Umbilical cord (tissue), 2 donors: Measurements from ENCODE around the gene PLXNB3. TPM values are rescaled to one million over a fixed set of nuclear protein-coding genes. Genes with fewer than 3 reads are reported as not detected.
A peak's percentile ranks its signal among the peaks of the same experiment; 100 is the strongest.

ENCODE experiments used
- DNase-seq: peaks from one replicate; pipeline ENCODE4 v3.0.0-alpha.2; 2015; ENCODE audit warnings: low spot score
- total RNA-seq: library from RNA; depleted of rRNA; stranded (reverse); fragments of >200 nt; gene quantifications from one replicate; pipeline ENCODE4 v1.2.3, GENCODE V29; 2014; ENCODE audit warnings: low replicate concordance; ENCODE audit not compliant: insufficient read depth

Gene PLXNB3
- total RNA-seq, 1 donor from 2014 or later = 23.6 TPM

GRCh38 chrX:153791104-153791852, 27.2 kb downstream of the PLXNB3 start:
- DNase-seq = no peak

- DNase-seq = no peak
Measured at GRCh38 chrX:153792368-153792767, 28.3 kb downstream of the PLXNB3 start.

DNA sequence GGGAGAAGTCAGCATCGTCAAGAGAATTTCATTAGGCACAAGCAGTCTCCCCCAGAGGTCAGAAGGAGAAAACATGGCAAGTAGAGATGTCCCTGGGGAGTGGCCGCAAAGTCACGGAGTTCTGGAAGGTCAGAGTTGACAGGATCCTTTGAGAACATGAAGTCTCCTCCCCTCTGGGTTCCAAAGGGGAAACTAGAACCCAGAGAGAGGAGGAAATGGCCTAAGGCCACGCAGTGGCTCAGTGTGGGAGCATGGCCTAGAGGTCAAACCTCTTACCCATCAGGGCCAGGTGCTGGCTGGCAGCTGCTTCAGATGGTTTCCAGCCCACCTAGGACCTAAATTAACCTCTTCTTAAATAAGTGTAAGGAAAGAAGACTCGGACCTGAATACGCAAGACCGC, 29.2 kb downstream of the PLXNB3 start:
- no peak for DNase-seq

- peak; percentile 95 for DNase-seq
Measured at GRCh38 chrX:153794018-153794896, 30.2 kb downstream of the PLXNB3 start, which contains the start of the genes IDH3G and SSR4. Gene IDH3G, minus strand, starts transcription at chrX:153794375. Its CDS starts 49 bp downstream, at chrX:153794326. Gene SSR4, plus strand, starts transcription at chrX:153794668. Its CDS starts 20 bp downstream, at chrX:153794688.

DNA sequence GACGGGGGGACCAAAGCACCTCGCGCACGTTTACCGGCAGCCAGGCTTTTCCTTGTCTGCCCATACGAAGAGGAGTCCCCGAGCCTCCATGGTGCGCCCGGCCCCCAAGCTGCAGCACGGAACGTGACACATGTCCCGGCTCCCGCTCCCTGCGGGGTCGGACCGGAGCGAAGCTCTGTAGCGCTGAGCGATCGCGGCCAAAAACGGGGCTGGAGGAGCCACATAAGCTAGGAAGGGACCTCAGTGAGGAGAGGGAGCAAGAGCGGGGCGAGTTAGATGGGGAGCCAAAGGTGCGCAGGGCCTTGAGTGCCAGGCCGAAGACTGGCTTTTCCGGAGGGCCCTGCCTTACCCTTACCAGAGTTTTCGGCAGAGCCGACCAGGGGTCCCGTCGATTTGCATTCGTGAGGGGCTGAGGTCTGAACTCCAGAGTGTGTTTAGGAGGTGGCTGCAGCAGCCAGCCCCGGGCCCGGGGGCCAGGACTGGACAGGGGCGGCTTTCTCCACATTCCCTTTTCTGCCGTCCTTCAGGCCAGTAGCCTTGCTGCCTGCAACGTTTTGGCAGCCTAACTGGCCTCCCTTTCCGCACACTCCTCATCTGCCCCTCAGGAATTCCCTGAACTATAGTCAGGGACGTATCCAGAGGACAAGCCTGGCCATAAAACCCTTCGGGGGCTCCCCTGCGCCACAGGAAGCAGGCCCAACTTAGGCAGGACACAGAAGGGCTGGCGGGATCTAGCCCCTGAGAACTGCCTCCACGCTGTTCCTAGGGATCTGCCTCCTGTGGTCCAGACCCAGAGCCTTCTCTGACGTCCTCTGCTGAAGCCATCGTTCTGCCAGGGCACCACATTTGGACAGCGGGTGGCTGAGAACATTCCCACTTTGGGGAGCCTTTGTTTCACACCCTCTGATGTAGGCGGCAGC, 31.1 kb downstream of the PLXNB3 start:
- no peak for DNase-seq

DNA sequence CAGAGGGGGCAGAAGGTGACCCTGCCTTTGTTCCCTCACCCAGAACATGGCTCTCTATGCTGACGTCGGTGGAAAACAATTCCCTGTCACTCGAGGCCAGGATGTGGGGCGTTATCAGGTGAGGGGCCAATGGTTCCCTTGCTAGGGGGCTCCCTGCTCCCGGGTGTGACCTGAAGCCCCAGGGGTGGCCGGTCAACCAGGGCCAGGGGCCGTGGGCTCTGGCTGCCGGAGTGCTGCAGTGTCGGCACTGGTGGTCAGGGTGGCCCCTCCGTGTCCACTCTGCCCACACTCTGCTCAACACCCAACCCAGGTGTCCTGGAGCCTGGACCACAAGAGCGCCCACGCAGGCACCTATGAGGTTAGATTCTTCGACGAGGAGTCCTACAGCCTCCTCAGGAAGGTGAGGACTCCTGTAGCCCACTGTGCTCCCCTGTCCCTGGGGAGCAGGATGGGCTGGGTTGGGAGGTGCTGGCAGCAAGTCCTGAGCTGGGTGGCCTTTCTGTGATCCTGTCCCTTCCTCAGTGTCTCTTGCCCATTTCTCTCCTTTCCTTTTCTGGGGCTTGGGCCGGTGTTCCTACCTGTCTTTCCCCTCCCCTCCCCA, 33.5 kb downstream of the PLXNB3 start:
- DNase-seq = no peak

DNA sequence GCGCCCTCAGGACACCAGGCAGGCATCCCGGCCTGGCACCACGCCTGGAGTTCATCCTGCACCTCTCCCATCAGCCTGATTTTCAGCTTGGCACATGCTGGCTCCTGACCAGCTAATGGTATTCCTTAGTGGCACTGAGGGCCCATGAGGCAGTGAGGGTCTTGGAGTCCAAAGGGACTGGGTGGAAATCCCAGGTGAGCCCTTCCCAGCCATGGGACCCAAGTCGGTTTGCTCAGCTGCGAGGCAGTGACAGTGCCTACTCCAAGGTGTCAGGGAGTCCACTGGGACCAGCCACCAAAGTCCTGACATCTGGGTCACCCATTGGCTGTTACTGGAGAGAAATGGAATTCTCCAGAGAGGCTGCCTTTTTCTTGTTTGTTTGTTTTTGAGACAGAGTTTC, 35.3 kb downstream of the PLXNB3 start:
- no peak for DNase-seq

DNA sequence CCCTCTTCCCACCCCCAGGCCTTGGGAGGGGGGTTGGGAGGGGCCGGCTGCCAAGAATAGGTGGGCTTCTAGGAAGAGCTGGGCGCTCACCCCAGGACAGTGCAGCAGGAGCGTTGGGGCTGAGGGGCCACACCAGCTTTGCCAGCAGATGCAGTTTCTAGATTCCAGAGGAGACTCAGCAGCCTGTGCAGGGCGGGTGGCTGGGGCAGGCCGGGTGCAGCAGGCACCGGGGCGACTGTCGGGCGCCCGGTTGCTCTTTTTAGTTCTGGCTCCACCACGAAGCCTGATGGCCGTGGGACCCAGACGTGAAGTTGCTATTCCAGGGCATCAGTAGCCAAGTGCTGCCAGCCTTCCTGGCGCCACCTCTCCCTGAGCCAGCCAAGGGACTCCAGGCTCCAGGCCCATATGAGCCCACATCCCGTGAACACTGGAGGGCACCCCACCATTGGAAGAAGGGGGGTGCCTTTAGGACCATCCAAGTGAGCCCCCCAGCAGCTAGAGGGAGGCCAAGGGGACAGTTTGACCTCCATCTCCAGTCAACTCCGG, 36.2 kb downstream of the PLXNB3 start:
- no peak for DNase-seq

DNA sequence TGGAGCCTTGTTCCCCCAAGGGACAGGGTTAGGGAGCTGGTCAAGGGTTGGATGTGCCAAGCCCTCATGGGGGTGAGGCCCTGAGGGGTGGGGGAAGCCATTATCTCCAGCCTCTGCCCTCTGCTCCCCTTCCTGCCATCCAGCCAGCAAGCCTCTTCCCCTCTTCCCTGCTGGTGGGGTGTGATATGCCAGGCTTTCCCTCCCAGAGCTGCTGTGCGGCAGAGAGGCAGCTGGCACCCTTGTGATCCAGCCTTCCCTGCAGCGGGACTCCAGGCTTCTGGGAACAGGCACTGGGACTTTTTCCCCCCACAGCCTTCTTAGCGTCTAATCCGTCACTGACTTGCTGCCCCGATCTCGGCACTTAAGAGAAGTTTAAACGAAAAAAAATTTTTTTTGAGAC, 36.7 kb downstream of the PLXNB3 start:
- DNase-seq = no peak

- no peak for DNase-seq
Measured at GRCh38 chrX:153801669-153802068, 37.6 kb downstream of the PLXNB3 start.

DNA sequence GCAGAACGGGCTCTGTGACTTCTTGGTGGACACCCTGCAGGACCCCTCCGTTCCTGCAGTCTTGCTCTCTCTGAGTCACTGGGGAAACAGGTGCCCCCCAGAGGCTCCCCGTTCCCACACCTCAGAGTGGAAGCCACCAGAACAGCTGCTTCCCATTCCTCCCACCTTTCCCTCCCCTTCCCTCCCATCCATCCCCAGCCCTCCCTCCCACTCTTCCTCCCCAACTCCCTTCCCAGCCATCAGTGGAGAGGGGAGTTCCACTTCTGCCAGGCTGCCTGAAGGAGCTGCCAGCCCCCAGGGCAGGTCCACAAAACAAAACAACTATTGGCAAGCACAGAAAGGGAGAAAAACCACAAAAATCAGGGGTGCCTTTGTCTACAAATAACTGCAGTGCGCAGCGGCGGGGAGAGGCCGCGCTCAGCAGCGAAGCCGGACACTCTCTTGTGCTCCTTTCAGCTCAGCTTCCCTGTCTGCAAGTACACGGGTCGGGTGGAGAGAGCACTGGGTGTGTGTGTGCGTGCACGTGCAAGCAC, 38.5 kb downstream of the PLXNB3 start:
- no peak for DNase-seq

DNA sequence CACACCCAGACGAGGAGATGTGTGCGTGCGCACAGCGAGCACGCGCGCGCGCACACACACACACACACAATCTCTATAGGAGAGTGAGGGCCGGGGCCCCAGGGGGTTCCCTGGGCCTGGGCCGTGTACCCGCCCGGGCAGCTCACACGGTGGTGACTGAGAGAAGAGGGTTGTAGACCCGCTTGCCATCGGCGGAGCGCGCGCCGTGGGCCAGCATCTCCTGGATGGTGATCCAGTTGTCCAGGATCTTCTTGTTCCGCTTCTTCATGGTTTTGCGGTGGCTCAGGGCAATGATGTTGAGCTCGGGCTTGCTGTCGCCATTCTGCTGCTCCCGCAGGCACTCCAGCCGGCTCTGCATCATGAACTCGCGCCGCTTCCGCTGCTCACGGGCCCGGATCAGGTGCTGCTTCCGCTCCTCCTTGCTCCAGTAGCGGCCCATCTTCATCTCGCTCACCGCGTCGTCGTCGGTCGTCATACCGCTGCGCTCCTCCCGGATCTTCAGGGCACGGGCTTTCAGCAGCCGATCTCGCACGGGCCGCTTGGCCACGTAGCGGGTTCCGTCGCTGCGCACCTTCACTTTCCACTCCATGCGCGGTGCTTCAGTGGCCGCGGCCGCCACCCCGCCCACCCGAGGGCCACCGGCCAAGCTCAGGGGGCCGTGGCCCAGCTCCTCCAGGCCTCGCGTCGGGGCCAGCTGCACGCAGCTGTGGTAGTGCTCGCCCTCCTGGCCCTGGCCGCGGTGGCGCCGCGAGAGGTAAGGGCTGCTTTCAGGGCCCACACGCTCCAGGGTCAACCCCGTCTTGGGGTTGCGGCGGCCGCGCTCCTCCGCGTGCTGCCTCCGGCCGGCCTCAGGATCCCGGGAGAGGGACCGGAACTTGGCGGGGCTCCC, 39.4 kb downstream of the PLXNB3 start:
- no peak for DNase-seq

DNA sequence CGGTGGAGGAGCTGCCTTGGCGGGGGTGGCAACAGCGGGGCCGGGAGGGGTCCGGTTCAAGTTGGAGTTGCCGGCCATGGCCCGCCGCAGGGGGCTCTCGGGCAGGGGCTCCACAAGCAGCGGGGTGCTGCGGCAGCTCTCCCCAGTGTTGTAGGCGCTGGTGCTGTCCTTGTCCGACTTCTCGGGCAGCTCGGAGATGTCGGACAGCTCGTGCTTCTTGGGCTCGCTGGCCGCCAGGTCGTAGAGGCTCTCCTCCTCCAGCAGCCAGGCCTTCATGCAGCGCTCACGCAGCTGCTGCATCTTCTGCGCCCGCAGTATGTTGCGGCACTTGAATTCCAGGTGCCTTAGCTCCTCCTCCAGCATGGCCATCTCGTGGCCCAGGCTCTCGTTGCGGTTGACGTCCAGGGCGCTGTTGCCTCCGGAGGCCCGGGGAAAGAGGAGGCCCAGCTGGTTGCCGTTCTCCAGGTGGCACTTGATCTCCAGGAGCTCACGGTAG, 40.1 kb downstream of the PLXNB3 start:
- no peak for DNase-seq

DNA sequence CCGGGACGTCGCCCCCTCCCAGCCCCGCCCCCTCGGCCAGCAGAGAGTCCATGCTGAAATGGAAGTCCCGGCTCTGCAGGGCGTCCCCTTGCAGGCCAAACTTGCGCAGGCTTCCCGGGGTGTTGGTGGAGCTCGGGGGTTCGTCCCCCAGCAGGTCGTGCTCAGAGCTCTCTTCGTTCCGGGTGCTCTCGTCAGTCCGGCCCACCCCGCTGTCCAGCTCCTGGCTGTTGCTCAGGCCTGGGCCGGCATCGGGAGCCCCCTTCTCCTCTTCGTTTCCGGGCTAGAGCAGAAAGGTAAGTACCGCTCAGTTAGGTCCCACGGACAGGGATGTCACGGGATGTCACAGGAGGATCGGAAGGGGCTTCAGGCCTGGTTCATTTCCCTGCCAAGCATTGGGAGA, 40.6 kb downstream of the PLXNB3 start:
- DNase-seq = no peak

GRCh38 chrX:153805436-153805835, 41.4 kb downstream of the PLXNB3 start:
- DNase-seq = no peak

DNA sequence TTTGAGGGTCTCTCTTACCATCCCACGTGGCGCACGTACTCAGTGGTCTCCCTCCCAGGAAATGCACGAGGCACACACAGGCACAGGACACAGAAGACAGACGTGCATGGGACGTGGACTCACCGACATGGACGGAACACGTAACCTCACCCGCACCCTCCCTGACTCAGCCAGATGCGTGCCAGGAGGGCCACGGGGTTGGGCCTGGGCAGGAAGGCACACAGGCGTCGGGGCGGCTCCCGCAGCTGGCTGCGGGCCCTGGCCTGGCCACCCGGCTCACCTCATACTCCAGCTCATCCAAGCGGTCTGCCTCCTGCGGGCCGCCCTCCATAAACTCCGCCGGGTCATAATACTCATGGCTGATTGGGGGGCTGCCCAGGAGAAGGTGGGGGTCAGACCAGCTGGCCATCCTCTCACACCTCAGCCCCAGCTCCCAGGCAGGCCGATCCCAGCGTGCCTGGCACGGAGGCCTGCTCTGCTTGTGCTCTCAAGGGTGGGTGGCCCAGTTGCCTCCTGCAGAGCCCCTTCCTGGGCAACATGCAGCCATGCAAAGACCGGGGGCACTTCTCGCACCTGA, 43.0 kb downstream of the PLXNB3 start:
- DNase-seq = no peak

GRCh38 chrX:153807976-153808375, 43.9 kb downstream of the PLXNB3 start:
- no peak for DNase-seq

DNA sequence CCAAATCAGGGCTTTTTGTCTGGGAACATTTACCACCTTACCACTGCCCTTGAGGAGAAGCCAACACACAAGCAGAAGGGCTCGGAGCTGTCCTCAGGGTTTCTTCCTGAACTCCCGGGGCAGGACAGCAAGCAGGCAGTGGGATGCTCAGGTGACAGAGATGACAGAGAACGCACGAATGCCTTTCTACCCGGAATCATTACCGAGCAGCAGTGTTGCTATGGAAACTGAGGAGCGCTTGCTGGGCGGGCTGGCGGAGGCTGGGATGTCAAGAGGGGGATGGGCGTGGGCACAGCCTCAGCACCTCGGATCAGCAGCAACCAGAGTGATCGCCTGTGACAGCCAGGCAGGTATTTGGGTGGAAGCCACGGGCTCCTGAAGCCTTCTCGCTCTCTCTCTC, 48.2 kb downstream of the PLXNB3 start:
- DNase-seq = no peak

DNA sequence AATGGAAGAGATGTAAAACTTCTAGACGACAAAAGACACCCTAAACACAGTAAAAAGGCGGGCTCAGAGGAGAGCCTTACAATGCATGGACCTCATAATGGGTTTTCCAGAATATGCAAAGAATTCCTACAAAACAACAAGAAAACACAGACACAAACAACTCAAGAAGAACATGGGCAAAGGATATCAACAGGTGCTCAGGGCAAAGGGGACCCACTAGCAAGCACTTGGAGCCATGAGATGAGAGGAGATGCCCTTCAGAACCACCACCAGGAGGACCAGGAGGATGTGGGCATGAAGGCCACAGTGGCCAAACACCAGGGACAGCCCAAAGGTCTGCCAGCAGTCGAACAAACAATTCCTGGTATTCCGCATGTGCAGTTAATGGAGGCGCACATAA, 49.1 kb downstream of the PLXNB3 start:
- DNase-seq = no peak
